K562 (cell line): ENCODE measurements around the gene GNRHR. TPM values are rescaled to one million over a fixed set of nuclear protein-coding genes. Genes with fewer than 3 reads are reported as not detected.

Source experiments
- ATAC-seq: fragments of 200-7000 bp; cut with Tn5 transposase; 3 replicates; pipeline ENCODE4 v1.9.1; 2020; ENCODE audit warnings: moderate library complexity
- BruUV-seq: library from RNA; stranded (reverse); fragments of 400-500 nt; replicated peaks from 2 replicates; lab custom pipeline; 2021; lab: Mats Ljungman, UMichigan
- CTCF ChIA-PET: fragments of 300-600 bp; formaldehyde crosslinking; extraction: SDS; loops from one replicate; lab custom pipeline; 2021; ENCODE audit warnings: low intra/inter-chr PET ratio; lab: Yijun Ruan, JAX
- POLR2A ChIA-PET: fragments of 300-600, 350-650 bp; sonication (Branson Sonifier 250); formaldehyde crosslinking; extraction: SDS; loops from one replicate; lab custom pipeline; 2021; ENCODE audit warnings: antibody characterized with exemption, inconsistent platforms; lab: Yijun Ruan, JAX
- DNase-seq, 4 experiments: peaks; one replicate each; pipeline versions ENCODE4 v3.0.0 to v3.0.0-alpha.2; 2011 to 2018; ENCODE audit warnings: low spot score in 3 of 4, mixed read lengths in 3 of 4; ENCODE audit errors: extremely low read depth in 1 of 4
- FAIRE-seq: peaks from 2 replicates; lab custom pipeline; 2011; peaks lifted over from hg19 to GRCh38; lab: Jason Lieb, UNC
- H2AFZ ChIP-seq: 2 replicates; pipeline ENCODE4 v1.6.0; 2011; ENCODE audit warnings: low read depth, low read length, control low read depth, inconsistent platforms
- H3K27ac ChIP-seq: fragments of 200-600 bp; 3 replicates; pipeline ENCODE4 v1.8.0; 2011; ENCODE audit warnings: low read depth, mild to moderate bottlenecking, control low read depth, inconsistent platforms, low read length, moderate library complexity, mixed read lengths; ENCODE audit errors: extremely low read depth
- H3K27me3 ChIP-seq, 2 experiments: fragments of 300-600 bp in 1 of 2; 2 replicates in 1 of 2; 3 replicates in 1 of 2; pipeline versions ENCODE4 v1.6.0 to v1.8.0; 2011; ENCODE audit warnings: inconsistent platforms in 2 of 2, low read length in 2 of 2, mild to moderate bottlenecking in 1 of 2, mixed read lengths in 1 of 2, moderate library complexity in 1 of 2; ENCODE audit not compliant: control insufficient read depth in 2 of 2, insufficient read depth in 2 of 2
- H3K36me3 ChIP-seq: fragments of 300-600 bp; 3 replicates; pipeline ENCODE4 v1.8.0; 2011; ENCODE audit warnings: mild to moderate bottlenecking, low read length, inconsistent platforms; ENCODE audit not compliant: control insufficient read depth, insufficient read depth
- H3K4me1 ChIP-seq, 2 experiments: fragments of 200-600 bp in 1 of 2; replicated peaks in 1 of 2; 2 replicates in 1 of 2; 3 replicates in 1 of 2; pipeline versions ENCODE4 v1.5.1 to v1.8.0; 2011; ENCODE audit warnings: inconsistent platforms in 2 of 2, low read length in 2 of 2, mild to moderate bottlenecking in 1 of 2, mixed read lengths in 1 of 2, moderate library complexity in 1 of 2; ENCODE audit not compliant: control insufficient read depth in 2 of 2, insufficient read depth in 2 of 2
- H3K4me2 ChIP-seq: 2 replicates; pipeline ENCODE4 v1.6.1; 2011; ENCODE audit warnings: low read length, control low read depth, inconsistent platforms, mixed read lengths; ENCODE audit not compliant: insufficient read depth
- H3K4me3 ChIP-seq: fragments of 200-600 bp; sonication (generic), shearing (Covaris generic); 2 replicates; pipeline ENCODE4 v1.5.1; 2016; ENCODE audit warnings: control low read depth, inconsistent platforms
- H3K79me2 ChIP-seq: fragments of 200-600 bp; 3 replicates; pipeline ENCODE4 v1.8.0; 2011; ENCODE audit warnings: low read length, inconsistent platforms; ENCODE audit not compliant: control insufficient read depth, insufficient read depth
- H3K9ac ChIP-seq, 2 experiments: 2 replicates each; pipeline versions ENCODE4 v1.6.0 to v1.6.1; 2011; ENCODE audit warnings: low read depth in 2 of 2, low read length in 2 of 2, control low read depth in 1 of 2, inconsistent platforms in 1 of 2, mild to moderate bottlenecking in 1 of 2, mixed read lengths in 1 of 2; ENCODE audit not compliant: insufficient read depth in 1 of 2
- H3K9me1 ChIP-seq: one replicate; pipeline ENCODE4 v1.6.0; 2011; ENCODE audit warnings: inconsistent platforms, mild to moderate bottlenecking, low read length, moderate library complexity; ENCODE audit not compliant: control insufficient read depth, insufficient read depth
- H3K9me3 ChIP-seq: replicated peaks from 2 replicates; pipeline ENCODE4 v1.5.1; 2011; ENCODE audit warnings: low read depth, low read length, inconsistent platforms; ENCODE audit not compliant: control insufficient read depth, insufficient read depth
- H4K20me1 ChIP-seq: replicated peaks from 2 replicates; pipeline ENCODE4 v1.6.1; 2011; ENCODE audit warnings: low read length, inconsistent platforms, mixed read lengths; ENCODE audit not compliant: control insufficient read depth, insufficient read depth
- CBFA2T2 ChIP-seq: fragments of 450-650 bp; conservative IDR thresholded peaks from 2 replicates; pipeline ENCODE4 v1.6.1; 2017; ENCODE audit warnings: mild to moderate bottlenecking
- JUN ChIP-seq, 2 experiments: sonication (generic) in 1 of 2; formaldehyde crosslinking in 1 of 2; IDR thresholded peaks; 2 replicates each; pipeline versions ENCODE4 v1.6.1 to v1.8.0; 2012 to 2022; ENCODE audit warnings: borderline replicate concordance in 2 of 2, mild to moderate bottlenecking in 2 of 2, improper control_type of control experiment in 1 of 2, low read depth in 1 of 2, low read length in 1 of 2, missing genetic modification reagents in 1 of 2
- NR3C1 ChIP-seq: sonication (generic); formaldehyde crosslinking; IDR thresholded peaks from 2 replicates; pipeline ENCODE4 v1.8.1; 2022; ENCODE audit warnings: missing genetic modification reagents
- POLR2G ChIP-seq: fragments of 200-400 bp; formaldehyde crosslinking; IDR thresholded peaks from 2 replicates; pipeline ENCODE4 v1.6.1; 2017; ENCODE audit warnings: low read depth, mild to moderate bottlenecking, antibody characterized with exemption, low read length, moderate library complexity
- YY1 ChIP-seq, 3 experiments: IDR thresholded peaks; 2 replicates each; pipeline ENCODE4 v1.6.1; 2011; ENCODE audit warnings: low read length in 2 of 3, mild to moderate bottlenecking in 2 of 3, moderate library complexity in 2 of 3, borderline replicate concordance in 1 of 3, control low read depth in 1 of 3, low read depth in 1 of 3; ENCODE audit not compliant: insufficient read depth in 3 of 3, insufficient replicate concordance in 2 of 3, control insufficient read depth in 1 of 3, insufficient read length in 1 of 3; ENCODE audit errors: extremely low read depth in 1 of 3
- ZNF165 ChIP-seq: fragments of 250-450 bp; sonication (Bioruptor Pico); IDR thresholded peaks from 2 replicates; pipeline ENCODE4 v1.4.0; 2020; ENCODE audit warnings: borderline replicate concordance
- ZNF431 ChIP-seq: sonication (generic); formaldehyde crosslinking; IDR thresholded peaks from 2 replicates; pipeline ENCODE4 v1.8.0; 2022; ENCODE audit warnings: mild to moderate bottlenecking, missing genetic modification reagents
- ZNF583 ChIP-seq: fragments of 250-450 bp; sonication (Bioruptor Pico); IDR thresholded peaks from 2 replicates; pipeline ENCODE4 v1.4.0; 2020
- WGBS: fragments of 100-300 bp; shearing (Covaris generic); methylation state at CpG from one replicate; pipeline ENCODE4 v1.1.6; 2016; ENCODE audit warnings: low coverage, mixed read lengths; ENCODE audit not compliant: insufficient coverage; ENCODE audit errors: missing lambda C conversion rate; 5-methylcytosine and 5-hydroxymethylcytosine counted together
- in situ Hi-C: fragments of 300-500 bp; cut with MboI; formaldehyde crosslinking; loops from 4 replicates; pipeline ENCODE4 v1.15.0; 2018; ENCODE audit warnings: inconsistent platforms, mixed read lengths
- intact Hi-C: fragments of 100-400 bp; cut with micrococcal nuclease; formaldehyde crosslinking; loops from 2 replicates; pipeline ENCODE4 v1.14.2; 2022
- polyA plus RNA-seq, 8 experiments: library from polyadenylated mRNA; depleted of rRNA in 4 of 8; stranded (reverse) in 5 of 8; unstranded in 3 of 8; fragments of >200 nt; fragmentation: Nextera tagmentation in 2 of 8; fragmentation: Illumina TruSeq in 1 of 8; extraction: Ambion mirVana in 2 of 8; extraction: Trizol in 1 of 8; gene quantifications; 2 replicates each; pipeline versions ENCODE4 v1.2.1 to v1.2.3, GENCODE V29; 2011 to 2014; ENCODE audit warnings: inconsistent platforms in 1 of 8, missing spikeins in 1 of 8
- total RNA-seq, 7 experiments: library from RNA; depleted of rRNA in 6 of 7; stranded (reverse); fragments of >200 nt in 6 of 7; fragmentation: Illumina TruSeq in 2 of 7; extraction: Trizol in 2 of 7; gene quantifications; 2 replicates each; pipeline versions ENCODE4 v1.2.1 to v1.2.3, GENCODE V29; 2011 to 2021; ENCODE audit warnings: low replicate concordance in 1 of 7
- TF ChIP-seq, protein P1 (sequence below): fragments of 450-650 bp; IDR thresholded peaks from 2 replicates; pipeline ENCODE4 v1.6.1; 2016; ENCODE audit warnings: low read depth, mild to moderate bottlenecking, moderate library complexity
- TF ChIP-seq, protein P2 (sequence below): fragments of 450-650 bp; IDR thresholded peaks from 2 replicates; pipeline ENCODE4 v1.6.1; 2016; ENCODE audit warnings: borderline replicate concordance
- TF ChIP-seq, protein P3 (sequence below): fragments of 250-450 bp; sonication (Bioruptor Pico); IDR thresholded peaks from 2 replicates; pipeline ENCODE4 v1.8.0; 2022; ENCODE audit warnings: moderate library complexity, mild to moderate bottlenecking, inconsistent platforms

The GNRHR gene
- total and polyA plus RNA-seq, 9 of the 15 experiments (the other 6 are each of a cell fraction or from before 2014, with no cell fraction given), result 0.06 to 0.13 TPM; not detected in 7

DNA sequence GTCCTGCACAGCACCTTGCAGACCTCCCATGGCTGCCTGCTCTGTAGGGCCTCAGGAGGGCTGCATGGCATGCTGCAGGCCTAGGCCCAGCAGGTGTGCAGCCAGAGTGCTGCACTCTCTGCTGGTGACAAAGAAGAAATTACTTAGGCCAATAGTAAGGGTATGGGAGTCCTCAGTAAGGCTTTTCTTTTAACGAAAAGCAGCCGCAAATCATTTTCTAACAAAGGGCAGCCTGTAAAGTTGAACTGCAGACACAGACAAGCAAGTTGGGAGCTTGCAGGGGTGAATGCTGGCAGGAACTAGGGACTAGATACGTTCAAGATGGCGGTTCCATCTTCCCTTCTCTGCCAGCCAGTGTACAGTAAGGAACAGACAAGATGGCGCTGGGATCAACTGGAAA is 30.8 kb downstream of the GNRHR start:
- WGBS, result 84% methylated on average over 4 of the region's 5 CpGs
- POLR2A ChIA-PET, result interaction anchor here (1.1 to 1.4 kb wide), 2 partner anchors 9 to 23 kb away, joined by 3 read pairs; no protein-coding TSS in a partner anchor
- Histone ChIP-seq H3K9me1 (no peaks in the 10 kb centered on the region), H2AFZ (no peak overlapping the region), H3K9ac (no peak overlapping the region), H4K20me1 (no peaks in the 10 kb centered on the region), H3K4me1 (peaks cover 16 to 50% of the 10 kb centered on the region in 2 experiments), H3K9me3 (peaks cover 8% of the 10 kb centered on the region), H3K27ac (no peak overlapping the region), H3K4me3 (no peak overlapping the region), H3K79me2 (peaks cover 24% of the 10 kb centered on the region), H3K4me2 (no peak overlapping the region), H3K27me3 (no peaks in the 10 kb centered on the region), H3K36me3 (peaks cover 25% of the 10 kb centered on the region)
- no TSS peak for BruUV-seq
- DNase-seq (no peak), ATAC-seq (no peak), FAIRE-seq (no peak)
- intact Hi-C loops (loop anchor here (5.0 to 10.0 kb wide), 2 partner anchors 176 to 191 kb away; partner anchors contain the start of gene CENPC), in situ Hi-C loops (no loop called here)
- TF ChIP-seq ZNF165 (CRISPR knock-in tag) (no peak), NR3C1 (CRISPR knock-in tag) (no peak), ZNF431 (CRISPR knock-in tag) (no peak), CBFA2T2 (no peak), ZNF583 (CRISPR knock-in tag) (no peak), JUN (IDR thresholded peaks at IDR 0.05; ENCODE audit: borderline replicate concordance, low read depth, low read length) (no peak), JUN (CRISPR knock-in tag; IDR thresholded peaks at IDR 0.05; ENCODE audit: borderline replicate concordance) (no peak), POLR2G (0 out of 2 replicates have a peak, but pooled peaks have one; percentile 27), YY1 (IDR thresholded peaks at IDR 0.05; ENCODE audit: borderline replicate concordance in 1 of 3, control insufficient read depth in 1 of 3, extremely low read depth in 1 of 3, insufficient read depth in 3 of 3, insufficient read length in 1 of 3, insufficient replicate concordance in 2 of 3, low read depth in 1 of 3, low read length in 2 of 3) (peak in 1 of 3 experiments; percentile 38)
- TF ChIP-seq, protein P1, sequence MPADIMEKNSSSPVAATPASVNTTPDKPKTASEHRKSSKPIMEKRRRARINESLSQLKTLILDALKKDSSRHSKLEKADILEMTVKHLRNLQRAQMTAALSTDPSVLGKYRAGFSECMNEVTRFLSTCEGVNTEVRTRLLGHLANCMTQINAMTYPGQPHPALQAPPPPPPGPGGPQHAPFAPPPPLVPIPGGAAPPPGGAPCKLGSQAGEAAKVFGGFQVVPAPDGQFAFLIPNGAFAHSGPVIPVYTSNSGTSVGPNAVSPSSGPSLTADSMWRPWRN, result no peak
- TF ChIP-seq, protein P2, sequence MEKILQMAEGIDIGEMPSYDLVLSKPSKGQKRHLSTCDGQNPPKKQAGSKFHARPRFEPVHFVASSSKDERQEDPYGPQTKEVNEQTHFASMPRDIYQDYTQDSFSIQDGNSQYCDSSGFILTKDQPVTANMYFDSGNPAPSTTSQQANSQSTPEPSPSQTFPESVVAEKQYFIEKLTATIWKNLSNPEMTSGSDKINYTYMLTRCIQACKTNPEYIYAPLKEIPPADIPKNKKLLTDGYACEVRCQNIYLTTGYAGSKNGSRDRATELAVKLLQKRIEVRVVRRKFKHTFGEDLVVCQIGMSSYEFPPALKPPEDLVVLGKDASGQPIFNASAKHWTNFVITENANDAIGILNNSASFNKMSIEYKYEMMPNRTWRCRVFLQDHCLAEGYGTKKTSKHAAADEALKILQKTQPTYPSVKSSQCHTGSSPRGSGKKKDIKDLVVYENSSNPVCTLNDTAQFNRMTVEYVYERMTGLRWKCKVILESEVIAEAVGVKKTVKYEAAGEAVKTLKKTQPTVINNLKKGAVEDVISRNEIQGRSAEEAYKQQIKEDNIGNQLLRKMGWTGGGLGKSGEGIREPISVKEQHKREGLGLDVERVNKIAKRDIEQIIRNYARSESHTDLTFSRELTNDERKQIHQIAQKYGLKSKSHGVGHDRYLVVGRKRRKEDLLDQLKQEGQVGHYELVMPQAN, result no peak
- TF ChIP-seq, protein P3, sequence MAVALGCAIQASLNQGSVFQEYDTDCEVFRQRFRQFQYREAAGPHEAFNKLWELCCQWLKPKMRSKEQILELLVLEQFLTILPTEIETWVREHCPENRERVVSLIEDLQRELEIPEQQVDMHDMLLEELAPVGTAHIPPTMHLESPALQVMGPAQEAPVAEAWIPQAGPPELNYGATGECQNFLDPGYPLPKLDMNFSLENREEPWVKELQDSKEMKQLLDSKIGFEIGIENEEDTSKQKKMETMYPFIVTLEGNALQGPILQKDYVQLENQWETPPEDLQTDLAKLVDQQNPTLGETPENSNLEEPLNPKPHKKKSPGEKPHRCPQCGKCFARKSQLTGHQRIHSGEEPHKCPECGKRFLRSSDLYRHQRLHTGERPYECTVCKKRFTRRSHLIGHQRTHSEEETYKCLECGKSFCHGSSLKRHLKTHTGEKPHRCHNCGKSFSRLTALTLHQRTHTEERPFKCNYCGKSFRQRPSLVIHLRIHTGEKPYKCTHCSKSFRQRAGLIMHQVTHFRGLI (CRISPR knock-in tag), result no peak
- CTCF ChIA-PET, result no interaction called here
